Colonic mucosa (tissue), 4 donors: Measurements from ENCODE around the gene MAD1L1. TPM values are rescaled to one million over a fixed set of nuclear protein-coding genes. Genes with fewer than 3 reads are reported as not detected.

Source experiments
- DNase-seq: peaks from one replicate; pipeline ENCODE4 v3.0.0-alpha.2; 2020
- H3K27ac ChIP-seq: fragments of 200-600 bp; one replicate; pipeline ENCODE4 v1.8.0; 2021
- H3K27me3 ChIP-seq: fragments of 200-600 bp; one replicate; pipeline ENCODE4 v1.8.0; 2021
- H3K36me3 ChIP-seq: fragments of 200-600 bp; one replicate; pipeline ENCODE4 v1.8.0; 2021
- H3K4me1 ChIP-seq: fragments of 200-600 bp; one replicate; pipeline ENCODE4 v1.8.0; 2021; ENCODE audit warnings: mild to moderate bottlenecking
- H3K4me3 ChIP-seq: fragments of 200-600 bp; one replicate; pipeline ENCODE4 v1.8.0; 2021
- H3K9ac ChIP-seq, 2 donors: one replicate each; pipeline ENCODE4 v1.7.0; 2013; ENCODE audit warnings: control low read depth in 2 of 2, low read depth in 2 of 2, low read length in 2 of 2
- H3K9me3 ChIP-seq: fragments of 200-600 bp; one replicate; pipeline ENCODE4 v1.8.0; 2021
- CTCF ChIP-seq: fragments of 200-600 bp; IDR thresholded peaks from one replicate; pipeline ENCODE4 v1.8.0; 2022; ENCODE audit warnings: antibody characterized with exemption, mild to moderate bottlenecking
- intact Hi-C: fragments of 100-400 bp; cut with DNase I; formaldehyde crosslinking; loops from one replicate; pipeline ENCODE4 v1.14.1; 2022
- total RNA-seq, 2 donors: library from RNA; stranded (reverse); fragmentation: NEBNext Ultra II Directional in 1 of 2; extraction: Animal tissue kit (Norgen Biotek cat#: 25700) in 1 of 2; gene quantifications; one replicate each; pipeline ENCODE4 v1.2.1, GENCODE V29; 2021
- donor health status: healthy.
- donor health status: DM: no; HTN: no; CAD: no.
- donor health status: DM: no; HTN: no; CAD: no.

MAD1L1 gene
- total RNA-seq, 2 donors from 2014 or later = 18.2 to 47.0 TPM

GRCh38 chr7:2114052-2114451 is 118.7 kb downstream of the MAD1L1 start:
- intact Hi-C loops = no loop called here
- Histone ChIP-seq H3K4me1 (no peaks in the 10 kb centered on the region), H3K27ac (no peak overlapping the region), H3K36me3 (no peaks in the 10 kb centered on the region), H3K27me3 (no peaks in the 10 kb centered on the region), H3K9ac (no peak overlapping the region), H3K9me3 (no peaks in the 10 kb centered on the region), H3K4me3 (no peak overlapping the region)
- no peak for DNase-seq
- no peak for TF ChIP-seq CTCF

GRCh38 chr7:2112261-2113198 is 120.2 kb downstream of the MAD1L1 start:
- Histone ChIP-seq H3K27ac (no peak overlapping the region), H3K4me1 (no peaks in the 10 kb centered on the region), H3K27me3 (no peaks in the 10 kb centered on the region), H3K9me3 (no peaks in the 10 kb centered on the region), H3K9ac (no peak overlapping the region), H3K36me3 (no peaks in the 10 kb centered on the region), H3K4me3 (no peak overlapping the region)
- intact Hi-C loops = no loop called here
- no peak for DNase-seq
- no peak for TF ChIP-seq CTCF

- H3K27ac ChIP-seq = no peak overlapping the region
- intact Hi-C loops = no loop called here
- H3K4me3 ChIP-seq = no peak overlapping the region
- no peak for TF ChIP-seq CTCF
- no peaks in the 10 kb centered on the region for H3K27me3 ChIP-seq
- H3K9ac ChIP-seq = no peak overlapping the region
- H3K9me3 ChIP-seq = no peaks in the 10 kb centered on the region
- DNase-seq = no peak
- no peaks in the 10 kb centered on the region for H3K36me3 ChIP-seq
- H3K4me1 ChIP-seq = no peaks in the 10 kb centered on the region
Observed at GRCh38 chr7:2111568-2111967, 121.2 kb downstream of the MAD1L1 start.

- Histone ChIP-seq H3K4me1 (no peaks in the 10 kb centered on the region), H3K9ac (no peak overlapping the region), H3K4me3 (no peak overlapping the region), H3K36me3 (no peaks in the 10 kb centered on the region), H3K27me3 (no peaks in the 10 kb centered on the region), H3K27ac (peak overlapping the region; percentile 37), H3K9me3 (no peaks in the 10 kb centered on the region)
- peak; percentile 44 for DNase-seq
- TF ChIP-seq CTCF = no peak
- intact Hi-C loops = no loop called here
Observed at GRCh38 chr7:2110610-2111396, 121.9 kb downstream of the MAD1L1 start.

GRCh38 chr7:2109936-2110609 is 122.7 kb downstream of the MAD1L1 start:
- H3K9me3 ChIP-seq = no peaks in the 10 kb centered on the region
- no peaks in the 10 kb centered on the region for H3K4me1 ChIP-seq
- H3K4me3 ChIP-seq = no peak overlapping the region
- no peaks in the 10 kb centered on the region for H3K27me3 ChIP-seq
- intact Hi-C loops = no loop called here
- no peak for TF ChIP-seq CTCF
- H3K9ac ChIP-seq = no peak overlapping the region
- no peak overlapping the region for H3K27ac ChIP-seq
- no peaks in the 10 kb centered on the region for H3K36me3 ChIP-seq
- peak; percentile 26 for DNase-seq
